CD4-positive, alpha-beta memory T cell (primary cell): ENCODE results near the gene SAT1. TPM values are rescaled to one million over a fixed set of nuclear protein-coding genes. Genes with fewer than 3 reads are reported as not detected.

ENCODE experiments used
- CTCF ChIA-PET: fragments of 350-600 bp; sonication (Branson Sonifier 250); formaldehyde crosslinking; loops from one replicate; lab custom pipeline; 2021; ENCODE audit warnings: inconsistent platforms; ENCODE audit not compliant: partially characterized antibody; lab: Charles Lee
- POLR2A ChIA-PET: fragments of 350-600 bp; sonication (Branson Sonifier 250); formaldehyde crosslinking; loops from one replicate; lab custom pipeline; 2021; ENCODE audit not compliant: partially characterized antibody; lab: Charles Lee
- DNase-seq, 5 donors: peaks; one replicate each; pipeline versions ENCODE4 v3.0.0 to v3.0.0-alpha.2; 2020 to 2022; ENCODE audit warnings: mixed read lengths in 1 of 5
- H3K27ac ChIP-seq: one replicate; pipeline ENCODE4 v1.7.0; 2013; ENCODE audit warnings: low read depth, low read length
- H3K27me3 ChIP-seq: 2 replicates; pipeline ENCODE4 v1.7.0; 2013; ENCODE audit warnings: mild to moderate bottlenecking, low read length, moderate library complexity; ENCODE audit not compliant: insufficient read depth
- H3K36me3 ChIP-seq: 2 replicates; pipeline ENCODE4 v1.7.0; 2013; ENCODE audit warnings: mild to moderate bottlenecking, low read length, moderate library complexity; ENCODE audit not compliant: insufficient read depth
- H3K4me1 ChIP-seq: 2 replicates; pipeline ENCODE4 v1.7.0; 2013; ENCODE audit warnings: mild to moderate bottlenecking, low read length, moderate library complexity; ENCODE audit not compliant: insufficient read depth
- H3K4me3 ChIP-seq, 2 donors: one replicate each; pipeline ENCODE4 v1.7.0; 2013; ENCODE audit warnings: low read length in 2 of 2, mild to moderate bottlenecking in 1 of 2
- H3K9me3 ChIP-seq, 2 donors: one replicate each; pipeline ENCODE4 v1.7.0; 2013; ENCODE audit warnings: low read length in 2 of 2, control low read depth in 1 of 2; ENCODE audit not compliant: control insufficient read depth in 1 of 2
- H3K27ac Mint-ChIP-seq, 7 donors: one replicate each; pipeline ENCODE4 v1.8.0; 2020 to 2021; ENCODE audit warnings: mixed read lengths in 7 of 7, mild to moderate bottlenecking in 6 of 7, inconsistent platforms in 3 of 7, moderate library complexity in 3 of 7
- H3K27me3 Mint-ChIP-seq, 2 donors: one replicate each; pipeline ENCODE4 v1.8.0; 2020 to 2021; ENCODE audit warnings: mixed read lengths in 2 of 2
- H3K36me3 Mint-ChIP-seq, 2 donors: one replicate each; pipeline ENCODE4 v1.8.0; 2020 to 2021; ENCODE audit warnings: mixed read lengths in 2 of 2, inconsistent platforms in 1 of 2, mild to moderate bottlenecking in 1 of 2
- H3K4me1 Mint-ChIP-seq, 4 donors: one replicate each; pipeline ENCODE4 v1.8.0; 2020 to 2021; ENCODE audit warnings: mixed read lengths in 4 of 4, mild to moderate bottlenecking in 1 of 4
- H3K4me3 Mint-ChIP-seq, 8 donors: one replicate each; pipeline ENCODE4 v1.8.0; 2020 to 2021; ENCODE audit warnings: mixed read lengths in 8 of 8, mild to moderate bottlenecking in 7 of 8, moderate library complexity in 6 of 8, inconsistent platforms in 3 of 8
- H3K9me3 Mint-ChIP-seq, 8 donors: one replicate each; pipeline ENCODE4 v1.8.0; 2020 to 2021; ENCODE audit warnings: mixed read lengths in 8 of 8, mild to moderate bottlenecking in 5 of 8, inconsistent platforms in 3 of 8, moderate library complexity in 1 of 8
- intact Hi-C: fragments of 100-400 bp; cut with micrococcal nuclease; formaldehyde crosslinking; loops from one replicate; pipeline ENCODE4 v1.15.1; 2023
- polyA plus RNA-seq, 2 donors: library from polyadenylated mRNA; unstranded; fragments of 300-500 nt; fragmentation: Illumina TruSeq; gene quantifications; one replicate each; pipeline ENCODE4 v1.2.3, GENCODE V29; 2021
- total RNA-seq, 2 experiments: library from RNA; stranded (reverse); gene quantifications; one replicate each; pipeline ENCODE4 v1.2.3, GENCODE V29; 2021

The SAT1 gene
- total and polyA plus RNA-seq, 4 experiments from 2014 or later, result 127 to 145 (median 137) TPM

GRCh38 chrX:23817979-23818336 lies 35.0 kb downstream of the SAT1 start:
- intact Hi-C loops, result no loop called here
- POLR2A ChIA-PET, result interaction anchor here (0.6 kb wide), 1 partner anchor 22 kb away, joined by 3 read pairs; no protein-coding TSS in a partner anchor
- no peak overlapping the region for H3K4me3 ChIP-seq
- CTCF ChIA-PET, result no interaction called here
- H3K4me1 ChIP-seq, result no peaks in the 10 kb centered on the region
- no peaks in the 10 kb centered on the region for H3K36me3 ChIP-seq
- H3K9me3 ChIP-seq, result no peaks in the 10 kb centered on the region
- H3K27ac ChIP-seq, result no peak overlapping the region
- Mint-ChIP-seq H3K27ac (no peak overlapping the region), H3K36me3 (no peaks in the 10 kb centered on the region), H3K4me1 (no peaks in the 10 kb centered on the region), H3K4me3 (no peak overlapping the region), H3K9me3 (peaks cover 0 to 9% (median 0%) of the 10 kb centered on the region in 8 donors), H3K27me3 (no peaks in the 10 kb centered on the region)
- no peaks in the 10 kb centered on the region for H3K27me3 ChIP-seq
- DNase-seq, result no peak

GRCh38 chrX:23819385-23820234 lies 36.6 kb downstream of the SAT1 start:
- no peak overlapping the region for H3K4me3 Mint-ChIP-seq
- Histone ChIP-seq H3K4me1 (no peaks in the 10 kb centered on the region), H3K27ac (no peak overlapping the region), H3K9me3 (no peaks in the 10 kb centered on the region), H3K36me3 (no peaks in the 10 kb centered on the region), H3K27me3 (no peaks in the 10 kb centered on the region), H3K4me3 (no peak overlapping the region)
- CTCF ChIA-PET, result no interaction called here
- H3K27me3 Mint-ChIP-seq, result no peaks in the 10 kb centered on the region
- DNase-seq, result no peak
- H3K4me1 Mint-ChIP-seq, result no peaks in the 10 kb centered on the region
- no peak overlapping the region for H3K27ac Mint-ChIP-seq
- H3K36me3 Mint-ChIP-seq, result no peaks in the 10 kb centered on the region
- H3K9me3 Mint-ChIP-seq, result no peaks in the 10 kb centered on the region
- POLR2A ChIA-PET, result no interaction called here
- intact Hi-C loops, result no loop called here

- H3K27ac Mint-ChIP-seq, result no peak overlapping the region
- Histone ChIP-seq H3K4me1 (no peaks in the 10 kb centered on the region), H3K4me3 (no peak overlapping the region), H3K9me3 (no peaks in the 10 kb centered on the region), H3K27ac (no peak overlapping the region), H3K36me3 (no peaks in the 10 kb centered on the region), H3K27me3 (no peaks in the 10 kb centered on the region)
- H3K36me3 Mint-ChIP-seq, result no peaks in the 10 kb centered on the region
- no peaks in the 10 kb centered on the region for H3K9me3 Mint-ChIP-seq
- ChIA-PET POLR2A (no interaction called here), CTCF (no interaction called here)
- H3K4me3 Mint-ChIP-seq, result no peak overlapping the region
- no peaks in the 10 kb centered on the region for H3K27me3 Mint-ChIP-seq
- intact Hi-C loops, result no loop called here
- no peaks in the 10 kb centered on the region for H3K4me1 Mint-ChIP-seq
- no peak for DNase-seq
Measured at GRCh38 chrX:23820235-23820782, 37.3 kb downstream of the SAT1 start.

GRCh38 chrX:23821847-23822246 lies 38.9 kb downstream of the SAT1 start:
- CTCF ChIA-PET, result no interaction called here
- POLR2A ChIA-PET, result interaction anchor here (0.9 kb wide), 1 partner anchor 79 kb away, joined by 4 read pairs; the partner anchor contains the start of gene ACOT9

GRCh38 chrX:23822397-23822796 lies 39.4 kb downstream of the SAT1 start:
- no peaks in the 10 kb centered on the region for H3K4me1 Mint-ChIP-seq
- intact Hi-C loops, result no loop called here
- Histone ChIP-seq H3K27ac (no peak overlapping the region), H3K27me3 (no peaks in the 10 kb centered on the region), H3K36me3 (no peaks in the 10 kb centered on the region), H3K4me1 (no peaks in the 10 kb centered on the region), H3K9me3 (no peaks in the 10 kb centered on the region), H3K4me3 (no peak overlapping the region)
- no peaks in the 10 kb centered on the region for H3K36me3 Mint-ChIP-seq
- CTCF ChIA-PET, result no interaction called here
- no peak overlapping the region for H3K4me3 Mint-ChIP-seq
- no peak overlapping the region for H3K27ac Mint-ChIP-seq
- H3K27me3 Mint-ChIP-seq, result no peaks in the 10 kb centered on the region
- no peaks in the 10 kb centered on the region for H3K9me3 Mint-ChIP-seq
- DNase-seq, result no peak
- POLR2A ChIA-PET, result interaction anchor here (0.9 kb wide), 1 partner anchor 79 kb away, joined by 4 read pairs; the partner anchor contains the start of gene ACOT9

More at GRCh38 chrX:23821847-23822246, 38.9 kb downstream of the SAT1 start:
- Histone ChIP-seq H3K36me3 (no peaks in the 10 kb centered on the region), H3K27ac (no peak overlapping the region), H3K4me1 (no peaks in the 10 kb centered on the region), H3K4me3 (no peak overlapping the region), H3K27me3 (no peaks in the 10 kb centered on the region), H3K9me3 (no peaks in the 10 kb centered on the region)
- H3K4me1 Mint-ChIP-seq, result no peaks in the 10 kb centered on the region
- H3K9me3 Mint-ChIP-seq, result no peaks in the 10 kb centered on the region
- DNase-seq, result no peak
- no peak overlapping the region for H3K4me3 Mint-ChIP-seq
- intact Hi-C loops, result no loop called here
- no peaks in the 10 kb centered on the region for H3K36me3 Mint-ChIP-seq
- no peak overlapping the region for H3K27ac Mint-ChIP-seq
- no peaks in the 10 kb centered on the region for H3K27me3 Mint-ChIP-seq

GRCh38 chrX:23822841-23823240 lies 39.9 kb downstream of the SAT1 start:
- CTCF ChIA-PET, result no interaction called here
- Histone ChIP-seq H3K27me3 (no peaks in the 10 kb centered on the region), H3K27ac (no peak overlapping the region), H3K36me3 (no peaks in the 10 kb centered on the region), H3K9me3 (no peaks in the 10 kb centered on the region), H3K4me1 (no peaks in the 10 kb centered on the region), H3K4me3 (no peak overlapping the region)
- Mint-ChIP-seq H3K4me3 (no peak overlapping the region), H3K4me1 (no peaks in the 10 kb centered on the region), H3K36me3 (no peaks in the 10 kb centered on the region), H3K27me3 (no peaks in the 10 kb centered on the region), H3K9me3 (no peaks in the 10 kb centered on the region), H3K27ac (no peak overlapping the region)
- POLR2A ChIA-PET, result no interaction called here
- DNase-seq, result no peak
- intact Hi-C loops, result no loop called here

GRCh38 chrX:23825675-23826074 lies 42.7 kb downstream of the SAT1 start:
- no peak for DNase-seq
- ChIA-PET POLR2A (no interaction called here), CTCF (no interaction called here)
- no peak overlapping the region for H3K27ac Mint-ChIP-seq
- intact Hi-C loops, result no loop called here
- Histone ChIP-seq H3K36me3 (no peaks in the 10 kb centered on the region), H3K27ac (no peak overlapping the region), H3K4me1 (no peaks in the 10 kb centered on the region), H3K9me3 (no peaks in the 10 kb centered on the region), H3K27me3 (no peaks in the 10 kb centered on the region), H3K4me3 (no peak overlapping the region)
- H3K27me3 Mint-ChIP-seq, result no peaks in the 10 kb centered on the region
- no peaks in the 10 kb centered on the region for H3K36me3 Mint-ChIP-seq
- H3K9me3 Mint-ChIP-seq, result no peaks in the 10 kb centered on the region
- H3K4me1 Mint-ChIP-seq, result no peaks in the 10 kb centered on the region
- no peak overlapping the region for H3K4me3 Mint-ChIP-seq
